PFSK-1 (cell line): ENCODE results near the gene TMEM232.

Experiments used
- FOXP2 ChIP-seq: optimal IDR thresholded peaks from 2 replicates; pipeline ENCODE3; 2011; ENCODE audit warnings: borderline replicate concordance, control low read depth, inconsistent platforms; ENCODE audit not compliant: insufficient read depth; ENCODE audit errors: extremely low read length, extremely low read depth
- POLR2AphosphoS5 ChIP-seq: IDR thresholded peaks from 2 replicates; pipeline ENCODE4 v1.6.1; 2012; ENCODE audit warnings: low read depth, mild to moderate bottlenecking, control low read depth, low read length, moderate library complexity
- REST ChIP-seq, 2 experiments: IDR thresholded peaks; 2 replicates each; pipeline versions ENCODE4 v1.6.1 to v1.8.0; 2011 to 2012; ENCODE audit warnings: low read depth in 2 of 2, low read length in 2 of 2, control low read depth in 1 of 2, inconsistent platforms in 1 of 2, mild to moderate bottlenecking in 1 of 2, moderate library complexity in 1 of 2; ENCODE audit not compliant: insufficient read depth in 1 of 2
- SIN3A ChIP-seq: IDR thresholded peaks from 2 replicates; pipeline ENCODE4 v1.6.1; 2012; ENCODE audit warnings: mild to moderate bottlenecking, low read length, moderate library complexity, borderline replicate concordance; ENCODE audit not compliant: insufficient read depth
- TAF1 ChIP-seq: IDR thresholded peaks from 2 replicates; pipeline ENCODE4 v1.6.1; 2012; ENCODE audit warnings: low read length, control low read depth, borderline replicate concordance; ENCODE audit not compliant: insufficient read depth

Gene TMEM232

GRCh38 chr5:110707260-110707844 lies 19.1 kb downstream of the TMEM232 start:
- TF ChIP-seq POLR2AphosphoS5 (no peak), REST (IDR thresholded peaks at IDR 0.05; ENCODE audit: insufficient read depth in 1 of 2, low read depth in 2 of 2, low read length in 2 of 2) (no peak)

GRCh38 chr5:110705349-110705748 lies 21.1 kb downstream of the TMEM232 start:
- TF ChIP-seq REST (IDR thresholded peaks at IDR 0.05; ENCODE audit: insufficient read depth in 1 of 2, low read depth in 2 of 2, low read length in 2 of 2) (no peak), POLR2AphosphoS5 (no peak)

- TF ChIP-seq TAF1: no peak
- no peak for TF ChIP-seq POLR2AphosphoS5
- TF ChIP-seq SIN3A: no peak
- TF ChIP-seq FOXP2: no peak
- TF ChIP-seq REST (IDR thresholded peaks at IDR 0.05; ENCODE audit: insufficient read depth in 1 of 2, low read depth in 2 of 2, low read length in 2 of 2): no peak
These were observed 23.0 kb downstream of the TMEM232 start for GRCh38 chr5:110703481-110703880.

GRCh38 chr5:110702704-110703103 lies 23.8 kb downstream of the TMEM232 start:
- TF ChIP-seq POLR2AphosphoS5 (no peak), SIN3A (no peak), FOXP2 (no peak), TAF1 (no peak), REST (IDR thresholded peaks at IDR 0.05; ENCODE audit: insufficient read depth in 1 of 2, low read depth in 2 of 2, low read length in 2 of 2) (no peak)

- TF ChIP-seq POLR2AphosphoS5: no peak
- no peak for TF ChIP-seq TAF1
- no peak for TF ChIP-seq SIN3A
- no peak for TF ChIP-seq REST (IDR thresholded peaks at IDR 0.05; ENCODE audit: insufficient read depth in 1 of 2, low read depth in 2 of 2, low read length in 2 of 2)
- TF ChIP-seq FOXP2: no peak
These were observed 24.2 kb downstream of the TMEM232 start for GRCh38 chr5:110702300-110702699.
